Stimulated activated CD4-positive, alpha-beta T cell treated with anti-CD3 and anti-CD28 coated beads, Interleukin-4, amount 100 ng/mL, for 4 hours (primary cell): Measurements from ENCODE around the gene ZNF782.
"Not testable (repeated sequence)": the region's sequence is repeated elsewhere in the genome, so short reads cannot be mapped to it uniquely, and the experiment has no call there.

Experiments
- DNase-seq, 2 experiments: peaks; one replicate each; pipeline ENCODE4 v3.0.0-alpha.2; 2020

ZNF782 gene

GRCh38 chr9:96852676-96853075 lies 1.6 kb downstream of the ZNF782 start:
- no peak for DNase-seq

- no peak for DNase-seq
These were observed 10.3 kb downstream of the ZNF782 start for GRCh38 chr9:96844040-96844439.

GRCh38 chr9:96818533-96818932 lies 35.8 kb downstream of the ZNF782 start:
- no peak for DNase-seq

GRCh38 chr9:96817973-96818372 lies 36.3 kb downstream of the ZNF782 start:
- no peak for DNase-seq

- DNase-seq: no peak
These were observed 40.7 kb downstream of the ZNF782 start for GRCh38 chr9:96813607-96814006.

- not testable (repeated sequence) for DNase-seq
These were observed 55.4 kb downstream of the ZNF782 start for GRCh38 chr9:96798959-96799358.

GRCh38 chr9:96784021-96784420 lies 70.3 kb downstream of the ZNF782 start:
- DNase-seq: no peak

- DNase-seq: no peak
These were observed 72.1 kb downstream of the ZNF782 start for GRCh38 chr9:96782235-96782634.

GRCh38 chr9:96781552-96781951 lies 72.8 kb downstream of the ZNF782 start:
- DNase-seq: no peak

GRCh38 chr9:96779089-96779488 lies 75.2 kb downstream of the ZNF782 start:
- DNase-seq: no peak

- DNase-seq: no peak
These were observed 76.9 kb downstream of the ZNF782 start for GRCh38 chr9:96777426-96777864.

- no peak for DNase-seq
These were observed 83.2 kb downstream of the ZNF782 start for GRCh38 chr9:96771124-96771523.

- no peak for DNase-seq
These were observed 84.3 kb downstream of the ZNF782 start for GRCh38 chr9:96769989-96770388.
